AG09319 (cell line): ENCODE data around the gene ALOX5.

Source experiments
- DNase-seq: peaks from one replicate; pipeline ENCODE4 v3.0.0-alpha.2; 2010; ENCODE audit warnings: low read depth; ENCODE audit errors: extremely low read depth
- CTCF ChIP-seq: IDR thresholded peaks from 2 replicates; pipeline ENCODE4 v1.5.1; 2011; ENCODE audit warnings: low read depth, mild to moderate bottlenecking, inconsistent platforms, low read length, moderate library complexity

Gene ALOX5

GRCh38 chr10:45424668-45425404 lies 50.8 kb downstream of the ALOX5 start:
- no peak for TF ChIP-seq CTCF
- DNase-seq: no peak

GRCh38 chr10:45425621-45426563 lies 51.9 kb downstream of the ALOX5 start:
- DNase-seq: no peak
- no peak for TF ChIP-seq CTCF

- no peak for TF ChIP-seq CTCF
- DNase-seq: no peak
Measured at GRCh38 chr10:45427262-45427969, 53.4 kb downstream of the ALOX5 start.

GRCh38 chr10:45427970-45428366 lies 54.0 kb downstream of the ALOX5 start:
- DNase-seq: no peak
- TF ChIP-seq CTCF: no peak

- DNase-seq: no peak
- TF ChIP-seq CTCF: no peak
Measured at GRCh38 chr10:45428611-45429510, 54.8 kb downstream of the ALOX5 start.

- no peak for TF ChIP-seq CTCF
- no peak for DNase-seq
Measured at GRCh38 chr10:45429790-45430189, 55.8 kb downstream of the ALOX5 start.
